ENCODE measurements around the gene NOP14.
A peak's percentile ranks its signal among the peaks of the same experiment; 100 is the strongest.
"Not testable (repeated sequence)": the region's sequence is repeated elsewhere in the genome, so short reads cannot be mapped to it uniquely, and the experiment has no call there.

NOP14 gene

DNA sequence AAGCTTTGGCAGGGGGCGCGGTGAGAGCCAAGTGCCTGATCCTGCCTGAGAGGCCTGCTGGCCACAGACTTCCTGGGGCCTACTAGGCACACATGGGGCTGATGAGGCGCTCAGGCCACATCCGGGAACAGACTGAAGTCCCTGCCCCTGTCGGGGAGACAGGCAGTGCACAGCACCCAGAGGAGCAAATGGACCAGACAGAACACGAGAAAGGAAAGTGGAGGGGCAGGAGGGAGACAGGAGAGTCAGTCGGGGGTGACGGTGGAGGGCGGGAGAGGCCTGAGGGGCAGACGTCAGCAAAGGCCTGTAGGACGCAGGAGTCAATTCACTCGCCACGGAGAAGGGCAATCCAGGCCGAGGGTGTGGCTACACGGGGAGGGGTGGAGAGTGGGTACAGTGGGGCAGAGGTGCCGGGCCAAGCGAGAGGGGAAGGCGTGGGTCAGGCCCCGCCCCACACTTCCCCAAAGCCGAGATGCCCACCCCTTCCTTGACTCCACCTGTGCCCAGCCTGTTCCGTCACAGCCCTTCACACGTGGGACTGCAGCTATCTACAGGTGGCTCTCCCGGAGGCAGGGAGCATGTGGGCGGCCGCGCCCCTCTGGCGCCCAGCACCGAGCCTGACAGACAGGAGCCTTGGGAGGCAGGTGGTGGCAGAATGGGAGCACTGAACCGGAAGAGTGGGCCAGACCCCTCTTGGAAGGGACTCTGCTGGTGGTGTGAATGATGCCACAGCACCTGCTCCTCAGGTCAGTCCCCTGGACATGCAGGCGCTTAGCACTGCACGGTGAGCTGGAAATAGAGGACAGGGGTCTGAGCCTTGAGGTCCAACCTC is 20.5 kb downstream of the NOP14 start:
- peaks cover 100% of the 10 kb centered on the region for H3K36me3 ChIP-seq
- no peak for TF ChIP-seq Cebpa-rat (IDR thresholded peaks at IDR 0.05)
- no peaks in the 10 kb centered on the region for H3K9me3 ChIP-seq
- no peak overlapping the region for H3K27ac ChIP-seq
- no peak overlapping the region for H3K9ac ChIP-seq
- no peak overlapping the region for H3K4me2 ChIP-seq
- peaks cover 26% of the 10 kb centered on the region for H3K4me1 ChIP-seq
- H4K20me1 ChIP-seq = peaks cover 98% of the 10 kb centered on the region
- H3K4me3 ChIP-seq = no peak overlapping the region
- H3K27me3 ChIP-seq = no peaks in the 10 kb centered on the region

DNA sequence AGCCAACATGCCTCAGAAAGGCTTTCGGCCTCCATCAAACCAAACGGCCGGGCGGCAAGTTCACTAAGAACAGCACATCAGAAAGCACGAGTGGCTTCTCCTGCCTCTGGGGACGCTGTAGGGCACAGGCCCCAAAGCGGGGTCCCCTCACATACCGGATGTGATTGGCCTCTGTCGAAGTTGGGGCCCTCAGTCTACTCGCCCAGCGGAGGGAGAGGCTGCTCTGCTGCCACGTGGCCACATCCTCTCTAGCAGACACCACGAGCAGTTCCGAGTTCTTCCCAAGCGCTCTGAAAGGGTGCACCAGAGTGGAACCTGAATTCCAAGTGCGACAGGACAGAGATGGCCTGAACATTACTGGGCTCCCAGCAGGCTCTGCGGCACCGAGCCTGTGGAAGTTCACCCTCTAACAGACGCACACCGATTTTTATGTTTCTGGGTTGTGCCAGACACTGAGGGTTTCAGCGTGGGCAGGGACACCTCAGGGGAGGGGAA is 21.1 kb downstream of the NOP14 start:
- Histone ChIP-seq H3K9me3 (no peaks in the 10 kb centered on the region), H3K36me3 (peaks cover 100% of the 10 kb centered on the region), H3K27me3 (no peaks in the 10 kb centered on the region), H3K9ac (no peak overlapping the region), H4K20me1 (peaks cover 98% of the 10 kb centered on the region), H3K4me3 (no peak overlapping the region), H3K4me1 (peaks cover 32% of the 10 kb centered on the region), H3K27ac (no peak overlapping the region), H3K4me2 (no peak overlapping the region)
- TF ChIP-seq Cebpa-rat (IDR thresholded peaks at IDR 0.05) = no peak

DNA sequence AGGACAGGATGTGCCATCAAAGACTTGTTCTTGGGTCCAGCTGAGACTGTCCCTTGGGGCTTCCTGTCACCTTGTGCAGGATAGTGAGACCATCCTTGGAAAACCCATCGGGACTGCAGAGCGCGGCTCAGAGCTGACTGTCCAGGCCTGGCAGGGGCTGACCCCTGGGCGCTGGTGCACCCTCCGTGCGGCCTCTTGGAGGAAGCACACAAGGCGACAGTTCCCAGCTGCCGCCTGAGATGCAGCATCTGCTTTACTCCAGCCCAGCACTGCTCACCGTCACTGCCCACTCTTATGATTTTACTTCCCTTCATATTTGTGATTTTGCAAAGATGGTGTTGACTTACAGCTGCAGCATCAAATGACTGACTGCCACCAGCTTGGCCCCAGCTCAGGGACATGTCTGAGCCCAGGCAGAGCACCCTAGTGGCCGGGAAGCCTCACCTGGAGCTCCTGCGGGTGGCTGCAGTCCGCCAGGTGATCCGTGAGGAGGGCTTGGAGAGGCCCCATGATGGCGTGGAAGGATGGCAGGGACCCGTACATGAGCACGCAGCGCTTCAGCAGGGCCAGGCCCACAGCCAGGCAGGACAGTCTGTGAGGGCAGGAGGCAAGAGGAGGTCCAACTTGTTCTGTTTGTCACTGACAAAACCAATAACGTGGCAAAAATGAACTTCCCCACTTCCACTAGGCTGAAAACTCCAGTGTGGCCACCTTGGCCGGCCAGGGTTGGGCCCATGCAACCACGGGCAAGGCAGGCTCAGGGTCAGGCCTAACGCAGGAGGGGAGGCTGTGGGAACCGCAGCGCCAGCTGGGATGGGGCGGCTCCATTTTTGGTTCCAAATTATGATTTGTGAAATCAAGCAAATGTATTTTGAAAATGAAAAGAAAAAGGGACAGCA is 21.8 kb downstream of the NOP14 start:
- no peaks in the 10 kb centered on the region for H3K9me3 ChIP-seq
- peaks cover 97% of the 10 kb centered on the region for H3K36me3 ChIP-seq
- H4K20me1 ChIP-seq = peaks cover 98% of the 10 kb centered on the region
- H3K27ac ChIP-seq = no peak overlapping the region
- H3K27me3 ChIP-seq = no peaks in the 10 kb centered on the region
- H3K4me1 ChIP-seq = peaks cover 39% of the 10 kb centered on the region
- no peak for TF ChIP-seq Cebpa-rat (IDR thresholded peaks at IDR 0.05)
- no peak overlapping the region for H3K9ac ChIP-seq
- H3K4me3 ChIP-seq = no peak overlapping the region
- no peak overlapping the region for H3K4me2 ChIP-seq

DNA sequence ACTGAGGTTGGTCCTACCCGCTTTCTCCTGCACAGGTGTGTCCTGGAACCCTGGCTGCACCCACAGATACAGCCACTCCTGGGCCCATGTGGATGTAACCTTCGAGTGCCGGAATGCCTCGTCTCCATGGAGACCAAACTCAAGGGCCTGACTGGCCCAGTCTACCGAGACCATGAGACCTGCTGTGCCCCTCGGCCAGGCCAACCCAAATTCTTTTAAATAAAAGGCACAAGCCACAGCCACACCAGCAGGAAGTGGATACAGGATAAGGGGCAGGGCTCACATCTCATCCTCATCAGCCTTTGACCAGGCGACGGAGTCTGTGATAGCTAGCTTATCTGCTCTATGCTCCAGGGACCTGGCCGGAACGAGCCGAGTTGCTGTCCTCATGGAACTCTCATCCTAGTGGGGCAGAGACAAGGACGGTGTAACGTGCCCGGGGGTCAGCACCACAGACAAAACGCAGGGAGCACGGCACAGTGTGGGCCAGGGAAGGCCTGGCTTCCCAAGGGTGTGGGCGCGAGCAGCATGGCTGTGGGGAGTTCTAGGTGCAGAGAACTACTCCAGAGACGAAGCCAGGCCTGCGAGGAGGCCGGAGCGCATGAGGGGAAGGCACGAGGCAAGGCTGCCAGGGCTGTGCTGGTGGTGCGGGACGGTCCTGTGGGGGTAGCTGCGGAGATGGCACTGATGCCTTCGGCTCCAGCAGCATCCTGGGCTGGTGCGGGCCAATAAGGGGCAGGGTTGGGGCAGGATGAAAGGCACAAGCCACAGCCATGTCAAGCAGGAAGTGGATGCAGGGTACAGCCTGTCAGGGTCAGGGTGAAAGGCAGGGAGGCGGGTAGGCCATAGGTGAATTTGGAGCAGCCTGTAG is 22.7 kb downstream of the NOP14 start:
- Histone ChIP-seq H3K36me3 (peaks cover 88% of the 10 kb centered on the region), H3K9me3 (no peaks in the 10 kb centered on the region)

DNA sequence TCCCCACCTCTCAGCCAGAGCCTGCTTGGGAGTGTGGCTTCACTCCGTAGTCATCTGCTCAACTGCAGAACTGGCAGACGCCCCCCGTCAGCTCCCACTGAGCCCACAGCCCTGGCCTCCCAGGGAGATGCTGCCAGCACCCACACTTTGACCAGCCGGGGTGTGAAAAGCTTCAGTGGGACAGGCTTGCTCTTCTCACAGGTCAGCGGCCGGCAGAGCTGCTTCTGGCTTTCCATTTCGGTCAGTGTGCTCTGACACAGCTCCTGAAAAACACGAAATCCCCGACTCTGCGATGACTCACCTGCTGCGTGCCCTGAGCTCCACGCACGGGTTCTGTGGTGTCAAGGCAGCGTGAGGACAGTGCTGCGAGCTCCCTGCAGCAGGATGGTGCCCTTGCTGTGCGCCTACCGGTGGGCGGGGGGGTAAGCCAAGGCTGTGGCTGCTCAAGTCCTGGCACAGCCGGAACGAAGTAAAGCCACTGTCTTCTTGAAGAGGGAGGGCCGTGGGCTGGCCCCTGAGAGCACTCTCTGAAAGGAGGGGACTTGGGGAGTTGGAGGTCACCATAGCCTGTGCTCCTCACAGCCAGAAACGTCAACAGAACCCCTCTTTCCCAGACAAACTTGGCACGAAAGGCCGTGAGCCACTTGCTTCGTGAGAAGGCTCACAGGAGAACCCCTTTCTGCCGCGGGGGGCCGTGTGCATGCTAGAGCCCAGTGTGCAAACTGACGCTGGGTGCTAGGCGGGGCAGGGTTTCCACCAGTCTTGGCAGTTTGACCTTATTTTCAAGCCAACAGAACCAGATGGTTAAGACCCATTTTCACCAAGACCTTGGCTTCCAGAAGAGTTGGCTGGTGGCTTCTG is 23.6 kb downstream of the NOP14 start:
- TF ChIP-seq Cebpa-rat (IDR thresholded peaks at IDR 0.05) = no peak
- Histone ChIP-seq H3K9me3 (no peaks in the 10 kb centered on the region), H3K27me3 (no peaks in the 10 kb centered on the region), H4K20me1 (peaks cover 92% of the 10 kb centered on the region), H3K4me2 (no peak overlapping the region), H3K4me3 (no peak overlapping the region), H3K9ac (0 out of 2 replicates have a peak overlapping the region, but pooled peaks have one; percentile 16), H3K4me1 (peaks cover 51% of the 10 kb centered on the region), H3K36me3 (peaks cover 79% of the 10 kb centered on the region), H3K27ac (no peak overlapping the region)

More for the DNA sequence above, 22.7 kb downstream of the NOP14 start:
- H3K4me3 ChIP-seq = no peak overlapping the region
- H3K9ac ChIP-seq = no peak overlapping the region
- H3K27ac ChIP-seq = no peak overlapping the region
- peaks cover 98% of the 10 kb centered on the region for H4K20me1 ChIP-seq
- no peak overlapping the region for H3K4me2 ChIP-seq
- no peaks in the 10 kb centered on the region for H3K27me3 ChIP-seq
- peaks cover 48% of the 10 kb centered on the region for H3K4me1 ChIP-seq
- no peak for TF ChIP-seq Cebpa-rat (IDR thresholded peaks at IDR 0.05)

DNA sequence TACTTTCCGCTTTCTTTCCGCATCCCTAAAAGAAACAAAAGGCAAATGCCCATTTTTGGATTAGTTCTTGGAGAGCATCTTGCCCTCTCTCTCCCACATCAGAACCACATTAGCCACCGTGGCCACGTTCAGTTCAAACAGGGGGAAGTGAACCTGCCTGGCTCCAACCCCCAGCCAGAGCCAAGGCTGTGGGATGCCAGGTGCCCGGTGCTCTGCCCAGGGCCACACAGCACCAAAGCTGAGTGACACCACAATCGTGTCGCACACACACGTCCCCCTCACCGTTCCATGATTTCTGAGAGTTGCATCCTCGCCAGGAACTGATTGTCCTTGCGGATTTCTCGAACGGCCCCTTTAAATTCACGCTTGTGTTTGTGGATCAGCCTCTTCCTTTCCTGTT is 24.3 kb downstream of the NOP14 start:
- H3K36me3 ChIP-seq = peaks cover 72% of the 10 kb centered on the region
- H3K9ac ChIP-seq = 0 out of 2 replicates have a peak overlapping the region, but pooled peaks have one; percentile 16
- H3K9me3 ChIP-seq = no peaks in the 10 kb centered on the region
- H3K4me1 ChIP-seq = peaks cover 51% of the 10 kb centered on the region
- no peak for TF ChIP-seq Cebpa-rat (IDR thresholded peaks at IDR 0.05)
- H3K27me3 ChIP-seq = no peaks in the 10 kb centered on the region
- peaks cover 86% of the 10 kb centered on the region for H4K20me1 ChIP-seq
- no peak overlapping the region for H3K4me3 ChIP-seq
- H3K27ac ChIP-seq = no peak overlapping the region
- no peak overlapping the region for H3K4me2 ChIP-seq

DNA sequence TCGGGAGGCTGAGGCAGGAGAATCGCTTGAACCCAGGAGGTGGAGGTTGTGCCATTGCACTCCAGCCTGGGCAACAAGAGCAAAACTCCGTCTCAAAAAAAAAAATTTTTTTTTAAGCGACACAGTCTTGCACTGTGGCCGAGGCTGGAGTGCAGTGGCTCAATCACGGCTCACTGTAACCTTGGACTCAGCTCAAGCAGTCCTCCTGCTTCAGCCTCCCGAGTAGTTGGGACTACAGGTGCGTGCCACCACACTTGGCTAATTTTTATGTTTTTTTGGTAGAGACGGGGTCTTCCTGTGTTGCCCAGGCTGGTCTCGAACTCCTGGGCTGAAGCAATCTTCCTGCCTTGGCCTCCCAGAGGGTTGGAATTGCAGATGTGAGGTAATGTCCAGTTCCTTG is 24.8 kb downstream of the NOP14 start:
- Histone ChIP-seq H3K36me3 (peaks cover 67% of the 10 kb centered on the region), H3K4me1 (peaks cover 56% of the 10 kb centered on the region), H4K20me1 (peaks cover 85% of the 10 kb centered on the region)
- not testable (repeated sequence) for H3K9me3 ChIP-seq, H3K27me3 ChIP-seq, H3K27ac ChIP-seq, H3K9ac ChIP-seq, H3K4me3 ChIP-seq, H3K4me2 ChIP-seq

DNA sequence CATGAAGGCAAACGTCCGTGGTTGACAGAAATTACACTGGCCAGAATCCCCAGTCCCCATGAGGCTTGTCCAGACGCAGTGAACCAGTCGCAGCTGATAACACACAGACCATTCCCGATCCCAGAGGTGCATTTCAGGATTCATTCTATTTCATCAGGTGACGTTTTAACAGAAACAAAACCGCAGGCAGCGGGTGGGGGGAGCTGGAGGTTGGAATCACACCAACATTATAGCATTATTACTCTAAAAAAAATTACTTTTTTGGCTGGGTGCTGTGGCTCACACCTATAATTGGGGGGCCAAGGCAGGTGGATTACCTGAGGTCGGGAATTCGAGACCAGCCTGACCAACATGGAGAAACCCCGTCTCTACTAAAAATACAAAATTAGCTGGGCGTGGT is 25.2 kb downstream of the NOP14 start:
- no peaks in the 10 kb centered on the region for H3K27me3 ChIP-seq
- peaks cover 63% of the 10 kb centered on the region for H3K36me3 ChIP-seq
- peaks cover 58% of the 10 kb centered on the region for H3K4me1 ChIP-seq
- no peak overlapping the region for H3K4me3 ChIP-seq
- 0 out of 2 replicates have a peak overlapping the region, but pooled peaks have one; percentile 38 for H3K9ac ChIP-seq
- H4K20me1 ChIP-seq = peaks cover 85% of the 10 kb centered on the region
- no peak overlapping the region for H3K27ac ChIP-seq
- TF ChIP-seq Cebpa-rat (IDR thresholded peaks at IDR 0.05) = no peak
- H3K4me2 ChIP-seq = peak overlapping the region; percentile 94
- no peaks in the 10 kb centered on the region for H3K9me3 ChIP-seq
